ENCODE measurements around the gene ASXL1.
A peak's percentile ranks its signal among the peaks of the same experiment; 100 is the strongest.

The ASXL1 gene

DNA sequence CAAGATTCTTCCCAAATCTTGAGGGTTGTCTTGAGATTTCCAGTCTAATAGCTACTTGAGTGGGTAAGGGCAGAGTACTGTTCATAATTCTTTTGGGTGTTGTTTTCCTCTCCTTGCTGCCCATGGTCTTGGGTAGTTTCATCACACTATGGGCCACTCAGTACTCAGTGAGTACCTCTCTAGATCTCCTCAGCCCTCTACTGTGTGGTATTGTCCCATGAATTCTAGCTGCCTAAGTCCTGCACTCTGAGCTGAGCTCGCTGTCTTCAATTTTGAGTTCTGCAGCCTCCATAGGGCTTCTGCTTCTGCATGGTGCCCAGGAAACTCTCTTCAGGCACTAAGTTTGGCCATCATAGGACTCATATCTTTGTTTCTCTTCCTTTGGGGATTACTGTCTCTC lies 42.3 kb downstream of the ASXL1 start:
- no peak for DNase-seq (ENCODE audit: low read depth in 2 of 3, low spot score in 2 of 3)

DNA sequence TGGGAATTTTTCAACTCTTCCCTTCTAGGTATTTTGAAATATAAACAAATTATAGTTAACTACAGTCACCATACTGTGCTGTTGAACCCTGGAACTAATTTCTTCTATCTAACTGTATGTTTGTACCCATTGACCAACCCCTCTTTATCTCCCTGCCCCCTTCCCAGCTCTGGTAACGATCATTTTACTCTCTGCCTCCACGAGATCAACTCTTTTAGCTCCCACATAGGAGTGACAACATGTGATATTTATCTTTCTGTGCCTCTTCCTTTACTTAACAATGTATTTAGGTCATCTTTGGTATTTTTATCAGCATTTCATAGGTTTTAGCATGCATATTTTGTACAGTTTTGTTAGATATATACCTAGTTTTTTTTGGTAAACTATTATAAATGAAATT lies 45.9 kb downstream of the ASXL1 start:
- no peak for DNase-seq (ENCODE audit: low read depth in 2 of 3, low spot score in 2 of 3)

DNA sequence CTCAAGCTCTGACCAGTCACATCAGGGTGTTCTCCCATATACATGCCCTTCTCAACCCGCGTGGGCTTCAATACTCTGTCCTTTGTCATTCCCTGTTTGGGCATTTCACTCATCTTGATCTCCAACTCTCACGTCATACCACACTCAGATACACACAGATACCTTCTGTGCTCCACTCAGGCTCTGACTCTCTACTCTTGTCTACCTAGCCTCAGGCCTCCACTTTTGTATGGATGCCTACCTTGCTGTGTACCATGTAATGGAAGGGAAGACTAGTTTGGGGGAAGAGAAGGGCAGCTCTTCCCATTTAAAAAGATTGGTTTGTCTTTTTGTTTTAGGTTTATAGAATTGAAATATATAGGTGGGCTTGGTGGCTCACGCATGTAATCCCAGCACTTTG lies 48.6 kb downstream of the ASXL1 start:
- DNase-seq (ENCODE audit: low read depth in 2 of 3, low spot score in 2 of 3), result no peak

DNA sequence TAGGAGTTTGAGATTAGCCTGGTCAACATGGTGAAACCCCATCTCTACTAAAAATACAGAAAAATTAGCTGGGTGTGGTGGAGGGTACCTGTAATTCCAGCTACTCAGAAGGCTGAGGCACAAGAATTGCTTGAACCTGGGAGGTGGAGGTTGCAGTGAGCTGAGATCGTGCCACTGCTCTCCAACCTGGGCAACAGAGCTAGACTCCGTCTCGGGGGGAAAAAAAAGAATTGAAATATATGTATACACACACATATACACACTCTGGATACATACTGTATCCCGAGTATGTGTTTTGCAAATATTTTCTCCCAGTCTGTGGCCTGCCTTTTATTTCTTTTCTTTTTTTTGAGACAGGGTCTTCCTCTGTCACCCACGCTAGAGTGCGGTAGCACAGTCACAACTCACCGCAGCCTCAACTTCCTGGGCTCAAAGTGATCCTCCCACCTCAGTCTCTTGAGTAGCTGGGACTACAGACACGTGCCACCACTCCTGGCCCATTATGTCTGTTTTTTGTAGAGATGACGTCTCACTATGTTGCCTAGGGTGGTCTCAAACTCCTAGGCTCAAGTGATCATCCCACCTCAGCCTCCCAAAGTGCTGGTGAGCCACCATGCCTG lies 49.1 kb downstream of the ASXL1 start:
- DNase-seq (ENCODE audit: low read depth in 2 of 3, low spot score in 2 of 3), result peak; percentile 12 to 28 (median 18)

DNA sequence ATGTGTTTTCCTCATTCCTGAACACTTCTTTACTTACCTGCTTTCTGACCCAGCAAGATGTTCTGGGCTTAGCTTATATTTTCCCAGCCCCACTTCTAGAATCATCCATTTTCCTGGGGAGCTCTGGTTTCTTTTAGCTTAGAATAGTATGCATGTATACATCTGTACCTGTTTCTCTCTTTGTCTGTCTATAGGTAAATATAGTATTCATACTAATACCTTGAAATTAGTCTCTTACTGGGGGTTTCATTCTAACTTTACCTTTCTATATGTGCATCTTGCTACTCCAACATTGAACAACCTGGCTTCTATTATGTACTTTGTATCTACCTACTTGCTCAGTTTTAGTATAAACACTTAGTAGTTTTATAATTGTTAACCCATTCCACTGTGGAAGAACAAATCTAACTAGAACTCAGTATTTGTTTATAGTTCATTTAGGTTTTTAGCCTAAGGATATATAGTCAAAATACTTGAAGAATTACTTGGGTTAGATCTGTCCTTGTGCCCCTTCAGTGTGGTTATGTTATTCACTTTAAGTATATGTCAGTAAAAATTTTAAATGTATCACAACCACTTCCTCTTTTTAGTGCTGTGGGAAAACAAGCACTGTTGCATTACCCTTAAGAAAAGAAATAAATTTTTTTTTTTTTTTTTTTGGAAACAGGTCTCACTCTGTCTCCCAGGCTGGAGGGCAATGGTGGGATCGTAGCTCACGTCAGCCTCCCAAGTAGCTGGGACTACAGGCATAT lies 54.0 kb downstream of the ASXL1 start:
- no peak for DNase-seq (ENCODE audit: low read depth in 2 of 3, low spot score in 2 of 3)

DNA sequence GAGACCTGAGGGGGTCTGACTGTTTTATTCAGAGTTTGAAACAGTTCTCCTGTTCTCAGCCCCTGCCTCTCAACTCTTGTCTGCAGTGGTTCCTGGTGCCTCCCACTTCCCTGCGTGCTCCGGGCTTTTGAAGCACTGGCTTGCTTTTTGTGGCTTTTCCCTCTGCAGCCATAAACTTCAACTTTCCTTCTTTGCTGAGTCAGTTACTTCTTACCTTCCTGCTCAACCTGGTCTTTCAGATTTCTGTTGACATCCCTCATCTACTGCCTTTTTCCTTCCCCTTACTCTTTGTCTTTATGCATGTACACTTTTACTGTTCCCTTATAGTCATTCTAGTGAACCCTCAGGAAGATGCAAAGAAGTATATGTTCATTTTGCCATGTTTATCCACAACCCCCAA lies 57.4 kb downstream of the ASXL1 start:
- DNase-seq (ENCODE audit: low read depth in 2 of 3, low spot score in 2 of 3), result no peak

DNA sequence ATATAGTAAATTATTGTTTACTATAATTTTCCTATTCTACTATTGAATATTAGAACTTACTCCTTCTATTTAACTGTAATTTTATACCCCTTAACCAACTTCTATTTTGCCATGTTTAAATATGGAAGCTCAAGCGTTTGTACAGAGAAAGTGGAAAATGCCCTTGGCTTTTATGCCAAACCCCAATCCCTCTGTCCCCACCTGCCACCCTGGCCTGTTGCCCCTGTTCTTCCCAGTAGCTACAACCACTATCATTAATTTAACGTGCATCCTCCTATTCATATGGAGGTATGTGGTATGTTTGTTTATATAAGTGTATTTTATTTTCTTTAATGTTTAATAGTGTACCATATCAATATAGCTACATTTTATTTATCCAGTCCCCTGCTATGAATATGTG lies 58.1 kb downstream of the ASXL1 start:
- no peak for DNase-seq (ENCODE audit: low read depth in 2 of 3, low spot score in 2 of 3)

DNA sequence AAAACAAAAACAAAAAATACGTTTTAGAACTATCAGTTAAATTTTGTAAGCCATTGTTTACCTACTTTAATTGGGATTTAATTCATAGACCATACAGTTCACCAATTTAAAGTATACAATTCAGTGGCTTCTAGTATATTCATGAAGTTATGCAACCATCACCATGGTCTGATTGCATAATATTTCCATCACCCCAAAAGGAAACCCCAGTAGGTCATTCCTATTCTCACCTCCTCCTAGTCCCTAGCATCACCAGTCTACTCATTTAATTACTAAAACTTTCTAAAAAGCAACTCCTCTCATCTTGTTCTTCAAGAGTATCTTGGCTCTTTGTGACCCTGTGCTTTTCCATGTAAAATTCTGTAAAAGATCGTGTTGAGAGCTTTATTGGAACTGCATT lies 60.2 kb downstream of the ASXL1 start:
- DNase-seq (ENCODE audit: low read depth in 2 of 3, low spot score in 2 of 3), result no peak

DNA sequence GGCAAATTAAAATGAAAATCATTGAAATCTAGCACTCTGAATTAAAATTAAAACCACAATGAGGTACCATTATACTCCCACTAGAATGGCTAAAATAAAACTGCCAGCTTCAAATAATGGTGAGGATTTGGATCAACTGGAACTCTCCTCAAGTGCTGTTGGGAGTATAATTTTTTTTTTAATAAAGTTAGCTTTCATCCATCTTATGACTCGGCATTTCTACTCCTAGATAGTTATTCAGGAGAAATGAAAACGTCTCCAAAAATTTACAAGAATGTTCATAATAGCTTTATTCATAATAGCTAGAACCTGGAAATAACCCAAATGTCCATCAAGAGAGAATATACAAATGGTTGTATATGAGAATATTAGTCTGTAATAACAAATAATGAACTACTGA lies 63.2 kb downstream of the ASXL1 start:
- DNase-seq (ENCODE audit: low read depth in 2 of 3, low spot score in 2 of 3), result no peak

DNA sequence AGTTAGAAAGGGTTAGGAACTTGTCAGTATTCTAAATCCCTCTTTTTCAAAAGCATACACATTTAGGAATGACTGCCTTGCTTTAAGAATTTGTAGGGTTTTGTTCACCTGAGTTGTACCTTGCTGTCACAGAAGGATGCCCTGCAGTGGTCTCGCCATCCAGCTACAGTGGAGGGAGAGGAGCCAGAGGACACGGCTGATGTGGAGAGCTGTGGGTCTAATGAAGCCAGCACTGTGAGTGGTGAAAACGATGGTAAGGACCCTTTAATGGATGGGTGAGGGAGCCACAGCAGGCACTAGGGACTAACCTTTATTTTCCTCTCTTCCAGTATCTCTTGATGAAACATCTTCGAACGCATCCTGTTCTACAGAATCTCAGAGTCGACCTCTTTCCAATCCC lies 69.9 kb downstream of the ASXL1 start:
- DNase-seq (ENCODE audit: low read depth in 2 of 3, low spot score in 2 of 3), result no peak

DNA sequence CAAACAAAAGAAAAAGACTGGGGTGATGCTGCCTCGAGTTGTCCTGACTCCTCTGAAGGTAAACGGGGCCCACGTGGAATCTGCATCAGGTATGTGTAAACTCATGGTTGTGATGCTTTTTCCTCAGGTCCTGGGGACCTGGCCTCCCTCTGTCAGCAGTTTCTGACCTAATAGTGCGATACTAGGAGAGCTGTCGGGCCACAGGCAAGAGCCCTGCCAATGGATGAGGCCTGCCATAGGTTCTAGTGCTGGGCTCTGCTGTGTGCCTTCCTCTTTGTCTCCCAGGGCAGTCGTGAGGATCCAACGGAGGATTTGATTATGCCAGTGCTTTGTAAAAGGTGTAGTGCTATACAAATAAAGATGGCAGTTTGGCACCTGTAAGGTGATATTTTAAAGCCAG lies 71.2 kb downstream of the ASXL1 start:
- no peak for DNase-seq (ENCODE audit: low read depth in 2 of 3, low spot score in 2 of 3)

DNA sequence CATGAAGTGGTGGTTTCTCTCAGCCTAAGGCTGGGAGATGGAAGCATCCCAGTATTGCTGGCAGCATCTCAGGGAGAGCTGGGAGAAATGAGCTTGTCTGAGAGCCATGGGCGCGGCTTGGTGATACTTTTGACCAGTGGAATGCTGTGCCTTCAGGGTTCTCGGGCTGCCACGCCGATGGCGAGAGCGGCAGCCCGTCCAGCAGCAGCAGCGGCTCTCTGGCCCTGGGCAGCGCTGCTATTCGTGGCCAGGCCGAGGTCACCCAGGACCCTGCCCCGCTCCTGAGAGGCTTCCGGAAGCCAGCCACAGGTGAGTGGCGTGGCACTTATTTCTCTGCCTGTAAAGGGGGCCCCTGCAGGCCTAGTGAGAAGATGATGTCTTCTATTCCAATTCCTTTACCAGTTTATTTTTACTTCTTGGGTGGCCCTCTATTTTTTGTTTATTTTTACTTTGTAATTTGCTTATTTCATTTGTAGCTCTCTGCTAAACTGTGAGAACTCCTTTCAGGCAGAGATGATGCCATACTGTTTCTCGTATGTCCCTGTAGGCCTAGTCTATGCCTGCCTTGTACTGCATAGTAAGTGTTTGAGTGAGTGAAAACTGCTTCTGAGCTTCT lies 71.7 kb downstream of the ASXL1 start:
- DNase-seq (ENCODE audit: low read depth in 2 of 3, low spot score in 2 of 3), result no peak

DNA sequence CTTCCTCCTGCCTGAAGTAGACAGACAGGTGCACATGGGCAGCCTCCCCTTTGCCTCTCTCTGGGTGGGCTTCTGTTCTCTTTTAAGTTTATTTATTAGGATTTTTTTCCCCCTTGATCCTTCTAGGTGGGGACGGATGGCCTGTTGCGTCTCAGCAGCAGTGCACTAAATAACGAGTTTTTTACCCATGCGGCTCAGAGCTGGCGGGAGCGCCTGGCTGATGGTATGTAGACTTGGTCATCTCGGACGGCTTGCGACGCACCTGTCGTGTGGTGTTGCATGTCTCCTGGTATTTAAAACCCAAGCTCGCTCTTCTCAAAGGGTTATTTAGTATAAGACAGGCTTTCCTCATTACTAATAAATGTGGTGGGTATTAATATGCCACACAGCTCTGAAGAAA lies 73.3 kb downstream of the ASXL1 start:
- DNase-seq (ENCODE audit: low read depth in 2 of 3, low spot score in 2 of 3), result no peak

DNA sequence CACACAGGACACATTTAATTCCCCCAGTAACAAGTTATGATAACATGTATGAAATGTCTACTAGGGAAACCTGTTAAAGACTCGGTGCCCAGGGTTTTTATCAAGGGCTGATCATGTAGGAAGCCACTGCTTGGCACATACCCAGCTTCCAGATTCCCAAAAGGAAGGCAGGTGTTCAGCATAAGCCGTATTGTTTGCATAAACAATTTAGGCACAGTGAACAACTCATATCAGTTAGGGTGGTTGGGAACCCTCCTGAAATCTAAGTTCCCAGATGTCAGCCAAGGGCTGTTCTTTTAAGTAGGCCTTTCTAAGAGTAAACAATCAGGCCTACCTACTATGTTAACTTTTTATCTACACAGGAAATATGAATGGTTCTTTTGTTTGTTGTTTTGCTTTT lies 74.1 kb downstream of the ASXL1 start:
- no peak for DNase-seq (ENCODE audit: low read depth in 2 of 3, low spot score in 2 of 3)

DNA sequence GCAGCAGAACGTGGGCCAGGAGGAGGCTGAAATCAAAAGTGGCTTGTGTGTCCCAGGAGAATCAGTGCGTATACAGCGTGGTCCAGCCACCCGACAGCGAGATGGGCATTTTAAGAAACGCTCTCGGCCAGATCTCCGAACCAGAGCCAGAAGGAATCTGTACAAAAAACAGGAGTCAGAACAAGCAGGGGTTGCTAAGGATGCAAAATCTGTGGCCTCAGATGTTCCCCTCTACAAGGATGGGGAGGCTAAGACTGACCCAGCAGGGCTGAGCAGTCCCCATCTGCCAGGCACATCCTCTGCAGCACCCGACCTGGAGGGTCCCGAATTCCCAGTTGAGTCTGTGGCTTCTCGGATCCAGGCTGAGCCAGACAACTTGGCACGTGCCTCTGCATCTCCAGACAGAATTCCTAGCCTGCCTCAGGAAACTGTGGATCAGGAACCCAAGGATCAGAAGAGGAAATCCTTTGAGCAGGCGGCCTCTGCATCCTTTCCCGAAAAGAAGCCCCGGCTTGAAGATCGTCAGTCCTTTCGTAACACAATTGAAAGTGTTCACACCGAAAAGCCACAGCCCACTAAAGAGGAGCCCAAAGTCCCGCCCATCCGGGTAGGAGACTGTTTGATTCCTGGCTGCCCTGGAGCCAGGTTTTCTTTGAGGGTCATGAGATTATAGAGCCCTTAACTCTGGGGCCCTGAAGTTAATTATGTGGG lies 75.3 kb downstream of the ASXL1 start:
- DNase-seq (ENCODE audit: low read depth in 2 of 3, low spot score in 2 of 3), result no peak

DNA sequence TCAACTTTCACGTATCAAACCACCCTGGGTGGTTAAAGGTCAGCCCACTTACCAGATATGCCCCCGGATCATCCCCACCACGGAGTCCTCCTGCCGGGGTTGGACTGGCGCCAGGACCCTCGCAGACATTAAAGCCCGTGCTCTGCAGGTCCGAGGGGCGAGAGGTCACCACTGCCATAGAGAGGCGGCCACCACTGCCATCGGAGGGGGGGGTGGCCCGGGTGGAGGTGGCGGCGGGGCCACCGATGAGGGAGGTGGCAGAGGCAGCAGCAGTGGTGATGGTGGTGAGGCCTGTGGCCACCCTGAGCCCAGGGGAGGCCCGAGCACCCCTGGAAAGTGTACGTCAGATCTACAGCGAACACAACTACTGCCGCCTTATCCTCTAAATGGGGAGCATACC lies 76.3 kb downstream of the ASXL1 start:
- no peak for DNase-seq (ENCODE audit: low read depth in 2 of 3, low spot score in 2 of 3)

DNA sequence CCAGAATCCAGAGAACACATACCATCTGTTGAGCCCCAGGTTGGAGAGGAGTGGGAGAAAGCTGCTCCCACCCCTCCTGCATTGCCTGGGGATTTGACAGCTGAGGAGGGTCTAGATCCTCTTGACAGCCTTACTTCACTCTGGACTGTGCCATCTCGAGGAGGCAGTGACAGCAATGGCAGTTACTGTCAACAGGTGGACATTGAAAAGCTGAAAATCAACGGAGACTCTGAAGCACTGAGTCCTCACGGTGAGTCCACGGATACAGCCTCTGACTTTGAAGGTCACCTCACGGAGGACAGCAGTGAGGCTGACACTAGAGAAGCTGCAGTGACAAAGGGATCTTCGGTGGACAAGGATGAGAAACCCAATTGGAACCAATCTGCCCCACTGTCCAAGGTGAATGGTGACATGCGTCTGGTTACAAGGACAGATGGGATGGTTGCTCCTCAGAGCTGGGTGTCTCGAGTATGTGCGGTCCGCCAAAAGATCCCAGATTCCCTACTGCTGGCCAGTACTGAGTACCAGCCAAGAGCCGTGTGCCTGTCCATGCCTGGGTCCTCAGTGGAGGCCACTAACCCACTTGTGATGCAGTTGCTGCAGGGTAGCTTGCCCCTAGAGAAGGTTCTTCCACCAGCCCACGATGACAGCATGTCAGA lies 77.4 kb downstream of the ASXL1 start:
- DNase-seq (ENCODE audit: low read depth in 2 of 3, low spot score in 2 of 3), result no peak

DNA sequence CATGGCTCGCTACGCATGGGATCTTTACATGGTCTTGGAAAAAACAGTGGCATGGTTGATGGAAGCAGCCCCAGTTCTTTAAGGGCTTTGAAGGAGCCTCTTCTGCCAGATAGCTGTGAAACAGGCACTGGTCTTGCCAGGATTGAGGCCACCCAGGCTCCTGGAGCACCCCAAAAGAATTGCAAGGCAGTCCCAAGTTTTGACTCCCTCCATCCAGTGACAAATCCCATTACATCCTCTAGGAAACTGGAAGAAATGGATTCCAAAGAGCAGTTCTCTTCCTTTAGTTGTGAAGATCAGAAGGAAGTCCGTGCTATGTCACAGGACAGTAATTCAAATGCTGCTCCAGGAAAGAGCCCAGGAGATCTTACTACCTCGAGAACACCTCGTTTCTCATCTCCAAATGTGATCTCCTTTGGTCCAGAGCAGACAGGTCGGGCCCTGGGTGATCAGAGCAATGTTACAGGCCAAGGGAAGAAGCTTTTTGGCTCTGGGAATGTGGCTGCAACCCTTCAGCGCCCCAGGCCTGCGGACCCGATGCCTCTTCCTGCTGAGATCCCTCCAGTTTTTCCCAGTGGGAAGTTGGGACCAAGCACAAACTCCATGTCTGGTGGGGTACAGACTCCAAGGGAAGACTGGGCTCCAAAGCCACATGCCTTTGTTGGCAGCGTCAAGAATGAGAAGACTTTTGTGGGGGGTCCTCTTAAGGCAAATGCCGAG lies 78.2 kb downstream of the ASXL1 start:
- no peak for DNase-seq (ENCODE audit: low read depth in 2 of 3, low spot score in 2 of 3)

DNA sequence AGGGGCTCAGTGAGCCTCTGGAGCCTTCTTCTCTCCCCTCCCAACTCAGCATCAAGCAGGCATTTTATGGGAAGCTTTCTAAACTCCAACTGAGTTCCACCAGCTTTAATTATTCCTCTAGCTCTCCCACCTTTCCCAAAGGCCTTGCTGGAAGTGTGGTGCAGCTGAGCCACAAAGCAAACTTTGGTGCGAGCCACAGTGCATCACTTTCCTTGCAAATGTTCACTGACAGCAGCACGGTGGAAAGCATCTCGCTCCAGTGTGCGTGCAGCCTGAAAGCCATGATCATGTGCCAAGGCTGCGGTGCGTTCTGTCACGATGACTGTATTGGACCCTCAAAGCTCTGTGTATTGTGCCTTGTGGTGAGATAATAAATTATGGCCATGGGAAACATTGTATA lies 78.8 kb downstream of the ASXL1 start:
- DNase-seq (ENCODE audit: low read depth in 2 of 3, low spot score in 2 of 3), result no peak

DNA sequence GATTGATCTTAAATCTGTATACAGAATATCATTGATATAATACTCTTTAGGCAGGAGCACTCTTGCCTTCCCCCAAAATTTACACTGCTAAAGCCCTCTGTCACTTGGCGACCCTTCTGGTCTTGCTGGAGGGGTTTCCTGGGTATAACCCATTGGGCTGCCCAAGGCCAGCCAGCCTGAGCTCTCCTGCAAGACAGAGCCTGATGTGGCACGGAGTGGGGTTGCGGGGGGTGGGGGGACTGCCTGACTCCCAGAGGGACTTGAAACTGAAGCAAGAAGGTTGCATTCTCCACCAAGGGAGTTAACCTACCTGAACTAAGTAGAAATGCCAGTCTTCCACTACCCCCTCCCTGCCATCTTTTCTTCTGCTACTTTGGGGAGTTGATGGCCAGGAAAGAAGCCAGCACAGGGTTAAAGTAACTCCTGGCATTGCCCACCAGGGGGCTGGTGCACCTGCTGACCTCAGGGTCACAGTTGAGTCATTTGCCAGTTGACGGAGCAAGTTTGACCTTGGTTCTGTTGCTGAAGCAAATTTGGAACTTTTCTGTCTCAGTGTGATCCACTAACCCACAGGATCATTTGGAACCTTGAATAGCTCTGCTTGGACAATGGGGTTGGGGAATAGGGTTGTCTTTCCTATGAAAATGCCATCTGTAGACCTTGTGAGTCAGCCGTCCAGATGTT lies 79.4 kb downstream of the ASXL1 start:
- DNase-seq (ENCODE audit: low read depth in 2 of 3, low spot score in 2 of 3), result no peak

Measured in activated CD8-positive, alpha-beta memory T cell treated with anti-CD3 and anti-CD28 coated beads for 48 hours (primary cell).